ENCODE measurements around the gene ANO1.

Gene ANO1

GRCh38 chr11:70061734-70062133 lies 16.4 kb upstream of the ANO1 start:
- TF ChIP-seq, protein P1, sequence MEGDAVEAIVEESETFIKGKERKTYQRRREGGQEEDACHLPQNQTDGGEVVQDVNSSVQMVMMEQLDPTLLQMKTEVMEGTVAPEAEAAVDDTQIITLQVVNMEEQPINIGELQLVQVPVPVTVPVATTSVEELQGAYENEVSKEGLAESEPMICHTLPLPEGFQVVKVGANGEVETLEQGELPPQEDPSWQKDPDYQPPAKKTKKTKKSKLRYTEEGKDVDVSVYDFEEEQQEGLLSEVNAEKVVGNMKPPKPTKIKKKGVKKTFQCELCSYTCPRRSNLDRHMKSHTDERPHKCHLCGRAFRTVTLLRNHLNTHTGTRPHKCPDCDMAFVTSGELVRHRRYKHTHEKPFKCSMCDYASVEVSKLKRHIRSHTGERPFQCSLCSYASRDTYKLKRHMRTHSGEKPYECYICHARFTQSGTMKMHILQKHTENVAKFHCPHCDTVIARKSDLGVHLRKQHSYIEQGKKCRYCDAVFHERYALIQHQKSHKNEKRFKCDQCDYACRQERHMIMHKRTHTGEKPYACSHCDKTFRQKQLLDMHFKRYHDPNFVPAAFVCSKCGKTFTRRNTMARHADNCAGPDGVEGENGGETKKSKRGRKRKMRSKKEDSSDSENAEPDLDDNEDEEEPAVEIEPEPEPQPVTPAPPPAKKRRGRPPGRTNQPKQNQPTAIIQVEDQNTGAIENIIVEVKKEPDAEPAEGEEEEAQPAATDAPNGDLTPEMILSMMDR (IDR thresholded peaks at IDR 0.05; ENCODE audit: low read depth, low read length): no peak
- in situ Hi-C loops (cut with HindIII; ENCODE audit: low sequenced_read_pairs): no loop called here
- no peak overlapping the region for H3K4me3 ChIP-seq (ENCODE audit: low read depth, low read length)
- no peak for DNase-seq (ENCODE audit: low read depth, low spot score)

- TF ChIP-seq, protein P1 (IDR thresholded peaks at IDR 0.05; ENCODE audit: low read depth, low read length): no peak
- DNase-seq (ENCODE audit: low read depth, low spot score): no peak
- in situ Hi-C loops (cut with HindIII; ENCODE audit: low sequenced_read_pairs): no loop called here
- no peak overlapping the region for H3K4me3 ChIP-seq (ENCODE audit: low read depth, low read length)
Measured at GRCh38 chr11:70063121-70063520, 15.0 kb upstream of the ANO1 start.

DNA sequence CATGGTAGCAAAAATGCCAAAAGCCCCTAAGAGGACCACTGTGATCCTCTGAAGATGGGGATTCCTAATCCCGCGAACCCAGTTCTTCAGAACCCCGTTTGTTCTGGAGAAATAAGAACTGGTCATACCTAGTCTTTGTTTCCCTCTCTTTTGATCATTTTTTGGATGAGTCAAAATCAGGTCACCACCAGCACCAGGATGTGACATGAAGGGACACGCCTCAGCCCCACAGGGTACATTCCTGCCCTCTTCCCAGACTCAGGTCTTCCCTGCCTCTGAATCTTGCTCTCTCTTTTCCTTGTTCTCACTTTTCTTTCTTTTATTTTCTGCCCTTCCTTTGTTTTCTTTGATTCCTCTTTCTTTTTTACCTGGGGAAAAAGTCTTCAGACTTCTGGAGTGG lies 14.6 kb upstream of the ANO1 start:
- TF ChIP-seq, protein P1 (IDR thresholded peaks at IDR 0.05; ENCODE audit: low read depth, low read length): no peak
- in situ Hi-C loops (cut with HindIII; ENCODE audit: low sequenced_read_pairs): no loop called here
- no peak for DNase-seq (ENCODE audit: low read depth, low spot score)
- no peak overlapping the region for H3K4me3 ChIP-seq (ENCODE audit: low read depth, low read length)

GRCh38 chr11:70064008-70064725 lies 13.9 kb upstream of the ANO1 start:
- in situ Hi-C loops (cut with HindIII; ENCODE audit: low sequenced_read_pairs): no loop called here
- no peak for DNase-seq (ENCODE audit: low read depth, low spot score)
- no peak overlapping the region for H3K4me3 ChIP-seq (ENCODE audit: low read depth, low read length)
- TF ChIP-seq, protein P1 (IDR thresholded peaks at IDR 0.05; ENCODE audit: low read depth, low read length): no peak

DNA sequence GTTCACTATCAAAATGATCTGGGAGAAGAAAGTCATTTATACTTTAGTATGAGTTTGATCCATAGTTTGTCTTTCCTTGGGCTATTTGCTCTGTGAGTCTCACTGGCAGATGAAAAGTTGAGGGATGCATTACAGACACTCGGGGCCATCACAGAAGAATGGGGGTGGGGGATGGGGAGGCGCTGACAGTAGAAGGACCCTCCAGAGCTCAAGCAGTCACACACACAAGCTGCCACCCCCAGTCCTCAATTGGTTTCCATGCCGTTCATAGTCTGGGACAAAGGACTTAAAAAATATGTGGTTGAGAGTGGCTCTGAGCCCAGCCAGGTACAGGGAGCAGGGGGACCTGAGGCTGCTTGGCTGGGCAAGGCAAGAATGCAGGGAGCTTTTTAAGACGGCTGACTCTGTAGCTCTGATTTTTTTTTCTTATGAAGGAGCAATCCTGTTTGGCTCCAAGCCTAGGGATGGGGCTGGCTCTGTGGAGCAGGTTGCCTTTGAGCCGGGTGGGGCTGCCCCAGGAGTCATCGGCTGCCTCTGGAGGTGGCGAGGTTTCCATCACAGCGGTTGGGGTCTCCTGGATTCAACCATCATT lies 13.3 kb upstream of the ANO1 start:
- no peak for DNase-seq (ENCODE audit: low read depth, low spot score)
- in situ Hi-C loops (cut with HindIII; ENCODE audit: low sequenced_read_pairs): no loop called here

DNA sequence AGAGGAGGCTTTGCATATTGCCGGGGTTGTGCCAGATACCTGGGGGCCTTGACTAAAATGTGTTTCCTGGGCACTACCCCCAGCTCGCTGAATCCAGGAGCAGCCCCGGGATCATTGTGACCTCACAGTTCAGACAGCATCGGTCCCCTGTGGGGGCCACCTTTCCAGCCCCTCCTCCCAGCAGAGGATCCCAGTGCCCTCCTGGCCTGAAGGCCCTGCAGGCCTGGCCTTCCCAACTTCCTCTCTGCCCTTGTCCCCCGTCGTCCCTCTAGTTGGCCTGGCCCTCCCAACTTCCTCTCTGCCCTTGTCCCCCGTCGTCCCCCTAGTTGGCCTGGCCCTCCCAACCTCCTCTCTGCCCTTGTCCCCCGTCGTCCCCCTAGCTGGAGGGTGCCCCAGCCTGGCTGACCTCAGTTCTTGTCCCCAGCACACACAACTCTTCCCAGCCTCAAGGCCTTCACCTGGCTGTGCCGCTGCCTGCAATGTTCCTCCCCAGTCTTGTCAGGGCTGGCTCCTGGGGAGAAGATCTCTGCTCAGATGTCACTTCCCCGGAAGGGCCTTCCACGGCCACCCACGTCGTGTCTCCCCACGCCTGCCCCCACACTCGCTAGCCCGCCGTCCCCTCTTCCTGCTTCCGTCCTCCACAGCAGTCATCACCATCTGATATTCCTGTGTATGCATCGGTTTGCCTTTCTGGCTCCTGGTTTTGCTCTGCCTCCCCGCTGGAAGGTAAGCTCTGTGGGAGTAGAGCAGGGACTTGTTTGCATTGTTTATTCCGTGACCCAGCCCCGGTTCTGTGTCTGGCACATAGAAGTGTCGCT lies 12.6 kb upstream of the ANO1 start:
- DNase-seq (ENCODE audit: low read depth, low spot score): no peak
- in situ Hi-C loops (cut with HindIII; ENCODE audit: low sequenced_read_pairs): no loop called here
- TF ChIP-seq, protein P1 (IDR thresholded peaks at IDR 0.05; ENCODE audit: low read depth, low read length): no peak
- H3K4me3 ChIP-seq (ENCODE audit: low read depth, low read length): no peak overlapping the region

More for the DNA sequence above, 13.3 kb upstream of the ANO1 start:
- no peak overlapping the region for H3K4me3 ChIP-seq (ENCODE audit: low read depth, low read length)
- TF ChIP-seq, protein P1 (IDR thresholded peaks at IDR 0.05; ENCODE audit: low read depth, low read length): no peak
